ENCODE measurements around the gene SMG6.

SMG6 gene

GRCh38 chr17:2235265-2235664 lies 68.3 kb downstream of the SMG6 start:
- no peak for DNase-seq (ENCODE audit: low spot score)

DNA sequence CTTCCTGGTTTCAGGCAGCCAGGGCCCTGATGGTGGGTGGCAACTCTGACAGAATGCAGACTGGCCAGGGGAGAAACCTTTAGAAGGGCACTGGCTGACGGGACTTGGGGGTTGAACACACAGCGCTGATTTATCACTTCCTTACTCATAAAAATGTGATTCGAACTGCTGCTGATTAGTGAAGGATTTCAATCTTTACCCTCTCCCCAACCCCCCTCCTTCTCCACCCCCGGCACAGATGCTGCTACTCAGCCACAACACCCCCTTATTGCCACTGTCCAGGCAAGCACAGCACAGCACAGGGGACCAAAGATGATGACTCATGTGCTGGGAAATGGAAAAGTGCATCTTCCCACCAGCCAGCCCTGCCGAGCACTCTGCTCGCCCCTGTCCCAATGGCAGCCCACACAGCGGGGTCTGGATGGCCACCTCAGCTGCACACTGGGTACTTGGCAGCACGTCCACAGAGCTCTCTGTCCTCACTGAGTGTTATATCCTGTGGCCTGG lies 70.1 kb downstream of the SMG6 start:
- no peak for DNase-seq (ENCODE audit: low spot score)

DNA sequence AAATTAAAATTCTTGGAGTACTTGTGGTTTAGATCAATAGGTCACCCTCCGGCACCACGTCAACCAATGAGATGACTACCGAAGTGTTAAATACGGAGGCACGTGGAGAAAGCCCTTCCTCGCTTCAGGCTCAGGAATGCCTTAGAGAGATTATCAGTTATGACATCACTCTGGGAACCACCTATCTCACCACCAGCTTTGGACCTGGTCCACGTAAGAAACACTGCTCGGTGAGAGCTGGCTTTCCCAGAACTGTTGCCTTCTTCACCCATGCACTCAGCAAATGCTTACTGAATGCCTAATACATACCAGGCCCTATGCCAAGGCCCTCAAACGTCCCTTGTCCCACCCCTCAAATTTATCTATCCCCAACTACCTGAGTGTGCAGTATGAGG lies 71.3 kb downstream of the SMG6 start:
- DNase-seq (ENCODE audit: low spot score): no peak

GRCh38 chr17:2230877-2231276 lies 72.7 kb downstream of the SMG6 start:
- no peak for DNase-seq (ENCODE audit: low spot score)

DNA sequence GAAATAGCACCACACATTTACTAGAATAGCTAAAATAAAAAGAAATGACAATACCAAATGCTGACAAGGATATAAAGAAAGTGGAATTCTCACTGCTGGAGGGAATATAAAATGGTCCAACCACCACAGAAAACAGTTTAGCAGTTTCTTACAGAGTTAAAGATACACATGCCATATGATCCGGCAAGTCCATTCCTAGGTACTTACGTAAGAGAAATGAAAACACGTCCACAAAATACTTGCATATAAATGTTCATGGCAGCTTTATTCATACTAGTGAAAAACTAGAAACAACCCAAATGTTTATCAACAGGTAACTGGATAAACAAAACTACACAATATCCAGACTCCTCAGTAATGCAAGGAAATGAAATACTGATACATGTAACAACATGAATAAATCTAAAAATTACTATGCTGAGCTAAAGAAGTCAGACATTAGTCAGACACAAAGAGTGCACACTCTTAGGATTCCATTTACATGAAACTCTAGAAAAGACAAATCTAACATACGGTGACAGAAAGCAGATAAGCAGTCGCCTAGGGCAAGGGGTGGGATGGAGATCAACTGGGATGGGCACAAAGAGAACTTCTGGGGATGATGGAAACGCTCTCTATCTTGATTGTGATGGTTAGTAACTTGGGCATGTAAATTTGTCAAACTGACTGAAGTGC lies 76.4 kb downstream of the SMG6 start:
- DNase-seq (ENCODE audit: low spot score): no peak

DNA sequence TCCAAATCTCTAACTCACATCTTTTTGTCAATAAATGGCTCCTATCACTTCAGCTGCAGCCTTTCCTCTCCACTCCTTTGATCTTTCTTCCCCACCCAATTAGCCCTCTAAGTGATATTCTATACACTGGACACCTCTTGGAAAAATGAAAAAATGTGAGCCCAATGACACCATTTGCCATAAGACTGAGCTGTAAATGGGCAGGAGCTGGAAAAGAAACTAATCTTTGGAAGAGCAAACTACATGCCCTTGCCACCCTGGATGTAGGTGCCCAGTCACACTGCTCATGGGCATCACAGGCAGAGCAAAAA lies 80.0 kb downstream of the SMG6 start:
- no peak for DNase-seq (ENCODE audit: low spot score)

GRCh38 chr17:2222901-2223616 lies 80.5 kb downstream of the SMG6 start:
- no peak for DNase-seq (ENCODE audit: low spot score)

DNA sequence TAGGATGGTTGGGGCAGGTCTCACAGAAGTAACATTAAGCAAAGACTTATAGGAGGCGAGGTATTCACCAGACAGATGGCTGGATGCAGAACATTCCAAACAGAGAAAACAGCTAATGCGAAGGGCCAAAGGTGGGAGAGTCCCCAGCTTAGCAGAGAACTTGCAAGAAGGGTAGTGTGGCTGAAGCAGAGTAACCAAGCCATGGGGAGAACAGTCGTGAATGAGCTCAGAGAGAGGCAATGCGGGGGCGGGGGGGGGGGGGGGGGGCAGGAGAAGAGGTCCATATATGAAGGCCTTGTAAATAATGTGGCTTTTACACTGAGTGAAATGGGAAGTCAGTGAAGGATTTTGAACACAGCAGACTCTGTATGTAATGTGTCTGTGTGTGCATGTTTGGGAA lies 81.3 kb downstream of the SMG6 start:
- no peak for DNase-seq (ENCODE audit: low spot score)

DNA sequence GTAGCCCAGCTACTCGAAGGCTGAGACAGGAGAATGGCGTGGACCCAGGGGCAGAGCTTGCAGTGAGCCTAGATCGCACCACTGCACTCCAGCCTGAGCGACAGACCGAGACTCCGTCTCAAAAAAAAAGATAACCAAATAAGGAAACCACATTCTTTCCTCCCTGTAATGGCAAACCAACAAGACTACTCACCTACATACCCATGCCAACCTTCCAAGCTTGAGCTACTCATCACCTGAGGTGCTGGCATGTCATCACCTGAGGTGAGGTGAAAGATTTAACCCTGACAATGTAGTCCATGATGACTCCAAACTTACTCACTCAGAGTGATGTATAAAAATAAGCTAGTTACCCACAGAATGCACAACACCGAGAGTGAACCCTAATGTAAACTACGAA lies 85.2 kb downstream of the SMG6 start:
- no peak for DNase-seq (ENCODE audit: low spot score)

GRCh38 chr17:2215616-2216364 lies 87.8 kb downstream of the SMG6 start:
- no peak for DNase-seq (ENCODE audit: low spot score)

DNA sequence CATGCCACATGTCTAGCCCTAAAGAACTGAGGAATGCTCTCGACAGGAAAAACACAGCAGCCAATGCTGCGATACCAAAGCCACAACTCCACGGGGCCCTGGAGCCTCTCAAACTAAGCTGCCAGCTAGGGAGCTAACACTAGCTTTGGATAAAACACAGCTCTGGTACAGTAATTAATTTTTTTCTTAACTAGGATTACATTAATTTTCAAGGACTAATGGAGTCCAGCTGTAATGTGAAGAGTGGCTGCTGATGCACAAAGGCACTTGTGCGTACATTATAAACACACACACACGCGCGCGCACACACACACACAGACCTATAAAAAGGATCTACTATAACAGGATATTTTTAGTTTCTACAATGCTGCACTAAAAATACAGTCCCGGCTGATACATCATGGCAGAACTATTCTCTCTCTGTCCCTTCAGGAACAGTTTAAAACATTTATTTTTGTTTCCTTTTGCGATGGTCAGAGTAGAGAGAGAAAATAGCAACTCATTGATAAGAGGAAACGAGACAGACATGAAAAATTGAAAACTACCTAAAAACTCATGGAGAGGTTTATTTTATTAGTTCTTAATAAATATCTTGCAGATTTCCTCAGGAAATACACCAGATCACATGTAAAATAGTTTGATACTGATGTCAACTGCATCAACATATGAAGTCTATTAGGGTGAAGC lies 88.5 kb downstream of the SMG6 start:
- DNase-seq (ENCODE audit: low spot score): no peak

- no peak for DNase-seq (ENCODE audit: low spot score)
Observed at GRCh38 chr17:2214047-2214928, 89.3 kb downstream of the SMG6 start.

GRCh38 chr17:2213291-2213960 lies 90.2 kb downstream of the SMG6 start:
- no peak for DNase-seq (ENCODE audit: low spot score)

DNA sequence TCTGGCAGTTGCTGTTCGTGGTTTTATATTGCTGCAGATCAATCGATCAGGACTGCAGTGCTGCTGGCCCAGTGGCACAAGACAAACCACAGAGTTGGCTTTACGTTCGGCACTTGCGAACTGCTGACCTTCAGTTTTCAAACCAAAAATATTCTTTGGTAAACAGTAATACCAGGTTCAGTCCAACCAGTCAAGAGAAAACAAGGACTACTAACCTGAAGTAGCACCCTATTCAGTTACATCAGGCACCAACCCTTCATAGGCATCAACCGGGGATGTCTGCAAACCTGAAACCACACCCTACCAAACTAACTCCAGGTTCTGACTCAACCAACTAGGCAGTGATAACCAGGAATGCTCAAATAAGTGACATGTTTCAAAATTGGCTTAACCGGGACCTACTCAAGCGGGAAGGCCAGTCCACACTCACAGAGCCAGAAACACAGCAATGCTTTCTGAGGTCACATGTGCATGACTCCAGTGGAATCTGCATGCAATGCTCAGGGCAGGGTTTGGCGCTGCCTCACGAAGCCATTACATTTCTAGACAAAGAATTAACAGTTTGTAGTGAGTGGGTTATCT lies 91.1 kb downstream of the SMG6 start:
- no peak for DNase-seq (ENCODE audit: low spot score)

DNA sequence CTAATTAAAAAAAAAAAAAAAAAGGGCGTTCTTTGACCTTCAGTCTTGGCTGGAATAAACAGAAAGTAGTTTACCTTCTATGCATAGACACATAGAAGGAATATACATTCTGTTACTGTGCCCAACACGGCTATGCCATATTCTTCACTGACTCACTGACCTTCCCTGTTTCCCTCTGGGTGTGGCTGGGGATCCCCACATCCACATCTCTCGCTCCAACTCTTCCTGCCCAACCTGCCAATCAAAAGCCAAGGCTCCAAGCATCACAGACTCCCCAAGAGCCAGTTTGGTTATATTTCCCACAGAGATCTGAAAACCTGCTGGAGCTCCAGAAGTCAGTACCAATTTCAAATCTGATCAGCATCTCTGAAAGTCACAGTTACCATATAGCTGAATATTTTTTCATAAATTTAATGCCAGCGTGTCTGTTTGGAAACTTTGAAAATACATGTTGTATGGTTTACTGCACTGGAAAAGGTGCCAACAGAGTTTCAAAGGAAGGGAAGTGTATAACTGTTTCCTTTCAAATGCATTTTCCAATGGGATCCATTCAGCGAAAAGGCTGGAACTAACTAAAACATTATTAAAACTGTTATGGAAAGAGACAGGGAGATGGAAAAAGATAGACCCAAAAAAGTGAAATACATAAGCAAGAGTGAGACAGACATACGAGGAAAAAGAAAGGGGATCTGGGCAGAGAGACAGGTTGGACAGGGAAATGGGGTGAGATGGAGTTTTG lies 91.8 kb downstream of the SMG6 start:
- no peak for DNase-seq (ENCODE audit: low spot score)

DNA sequence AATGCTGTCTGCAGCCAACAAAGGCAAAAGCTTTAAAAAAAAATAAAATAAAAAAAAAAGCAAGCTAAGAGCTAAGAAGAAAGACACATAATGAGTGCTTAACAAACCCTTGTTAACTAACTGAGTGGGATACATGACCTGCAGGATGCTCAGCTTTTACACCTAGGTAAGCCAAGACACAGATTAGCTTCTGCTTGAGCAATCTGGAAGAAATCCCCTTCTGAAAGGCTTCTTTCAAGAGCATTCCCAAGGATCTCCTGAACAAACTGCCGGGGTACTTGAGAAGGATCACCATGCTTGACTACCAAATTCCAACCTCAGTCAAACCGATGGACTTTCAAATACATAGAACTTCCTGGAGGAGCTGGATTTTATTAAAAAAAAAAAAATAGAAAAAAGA lies 92.9 kb downstream of the SMG6 start:
- DNase-seq (ENCODE audit: low spot score): no peak

GRCh38 chr17:2207815-2208515 lies 95.6 kb downstream of the SMG6 start:
- DNase-seq (ENCODE audit: low spot score): no peak

DNA sequence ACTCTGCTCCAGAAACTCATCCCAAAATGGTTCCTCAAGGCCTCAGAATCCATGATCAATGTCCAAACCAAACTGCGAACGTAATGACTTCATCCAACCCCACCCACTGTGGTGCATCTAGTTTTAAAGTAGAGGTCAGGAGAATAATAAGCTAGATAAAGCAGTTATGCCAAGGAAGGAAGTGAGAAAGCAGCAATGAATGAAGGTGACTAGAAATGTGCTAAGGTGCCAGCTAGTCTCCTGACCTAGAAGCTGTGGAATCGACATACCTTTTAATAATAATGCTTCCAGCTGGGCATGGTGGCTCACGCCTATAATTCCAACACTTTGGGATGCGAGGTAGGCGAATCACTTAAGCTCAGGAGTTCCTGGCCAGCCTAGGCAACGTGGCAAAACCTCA lies 99.2 kb downstream of the SMG6 start:
- no peak for DNase-seq (ENCODE audit: low spot score)

GRCh38 chr17:2203818-2204217 lies 99.8 kb downstream of the SMG6 start:
- DNase-seq (ENCODE audit: low spot score): no peak
